Colonic mucosa (tissue), 4 donors: Measurements from ENCODE around the gene GHRH. TPM values are rescaled to one million over a fixed set of nuclear protein-coding genes. Genes with fewer than 3 reads are reported as not detected.

ENCODE experiments used
- DNase-seq: peaks from one replicate; pipeline ENCODE4 v3.0.0-alpha.2; 2020
- H3K27ac ChIP-seq: fragments of 200-600 bp; one replicate; pipeline ENCODE4 v1.8.0; 2021
- H3K27me3 ChIP-seq: fragments of 200-600 bp; one replicate; pipeline ENCODE4 v1.8.0; 2021
- H3K36me3 ChIP-seq: fragments of 200-600 bp; one replicate; pipeline ENCODE4 v1.8.0; 2021
- H3K4me1 ChIP-seq: fragments of 200-600 bp; one replicate; pipeline ENCODE4 v1.8.0; 2021; ENCODE audit warnings: mild to moderate bottlenecking
- H3K4me3 ChIP-seq: fragments of 200-600 bp; one replicate; pipeline ENCODE4 v1.8.0; 2021
- H3K9ac ChIP-seq, 2 donors: one replicate each; pipeline ENCODE4 v1.7.0; 2013; ENCODE audit warnings: control low read depth in 2 of 2, low read depth in 2 of 2, low read length in 2 of 2
- H3K9me3 ChIP-seq: fragments of 200-600 bp; one replicate; pipeline ENCODE4 v1.8.0; 2021
- intact Hi-C: fragments of 100-400 bp; cut with DNase I; formaldehyde crosslinking; loops from one replicate; pipeline ENCODE4 v1.14.1; 2022
- total RNA-seq, 2 donors: library from RNA; stranded (reverse); fragmentation: NEBNext Ultra II Directional in 1 of 2; extraction: Animal tissue kit (Norgen Biotek cat#: 25700) in 1 of 2; gene quantifications; one replicate each; pipeline ENCODE4 v1.2.1, GENCODE V29; 2021
- TF ChIP-seq, protein P1 (sequence below): fragments of 200-600 bp; IDR thresholded peaks from one replicate; pipeline ENCODE4 v1.8.0; 2022; ENCODE audit warnings: antibody characterized with exemption, mild to moderate bottlenecking
- donor health status: healthy.
- donor health status: DM: no; HTN: no; CAD: no.
- donor health status: DM: no; HTN: no; CAD: no.

The GHRH gene
- total RNA-seq, 2 donors from 2014 or later, result not detected

- Histone ChIP-seq H3K4me1 (no peaks in the 10 kb centered on the region), H3K27ac (no peak overlapping the region), H3K9ac (no peak overlapping the region), H3K9me3 (no peaks in the 10 kb centered on the region), H3K4me3 (no peak overlapping the region), H3K27me3 (no peaks in the 10 kb centered on the region), H3K36me3 (no peaks in the 10 kb centered on the region)
- TF ChIP-seq, protein P1, sequence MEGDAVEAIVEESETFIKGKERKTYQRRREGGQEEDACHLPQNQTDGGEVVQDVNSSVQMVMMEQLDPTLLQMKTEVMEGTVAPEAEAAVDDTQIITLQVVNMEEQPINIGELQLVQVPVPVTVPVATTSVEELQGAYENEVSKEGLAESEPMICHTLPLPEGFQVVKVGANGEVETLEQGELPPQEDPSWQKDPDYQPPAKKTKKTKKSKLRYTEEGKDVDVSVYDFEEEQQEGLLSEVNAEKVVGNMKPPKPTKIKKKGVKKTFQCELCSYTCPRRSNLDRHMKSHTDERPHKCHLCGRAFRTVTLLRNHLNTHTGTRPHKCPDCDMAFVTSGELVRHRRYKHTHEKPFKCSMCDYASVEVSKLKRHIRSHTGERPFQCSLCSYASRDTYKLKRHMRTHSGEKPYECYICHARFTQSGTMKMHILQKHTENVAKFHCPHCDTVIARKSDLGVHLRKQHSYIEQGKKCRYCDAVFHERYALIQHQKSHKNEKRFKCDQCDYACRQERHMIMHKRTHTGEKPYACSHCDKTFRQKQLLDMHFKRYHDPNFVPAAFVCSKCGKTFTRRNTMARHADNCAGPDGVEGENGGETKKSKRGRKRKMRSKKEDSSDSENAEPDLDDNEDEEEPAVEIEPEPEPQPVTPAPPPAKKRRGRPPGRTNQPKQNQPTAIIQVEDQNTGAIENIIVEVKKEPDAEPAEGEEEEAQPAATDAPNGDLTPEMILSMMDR, result no peak
- intact Hi-C loops, result no loop called here
- DNase-seq, result no peak
Measured at GRCh38 chr20:37218441-37218840, 43.2 kb downstream of the GHRH start.

DNA sequence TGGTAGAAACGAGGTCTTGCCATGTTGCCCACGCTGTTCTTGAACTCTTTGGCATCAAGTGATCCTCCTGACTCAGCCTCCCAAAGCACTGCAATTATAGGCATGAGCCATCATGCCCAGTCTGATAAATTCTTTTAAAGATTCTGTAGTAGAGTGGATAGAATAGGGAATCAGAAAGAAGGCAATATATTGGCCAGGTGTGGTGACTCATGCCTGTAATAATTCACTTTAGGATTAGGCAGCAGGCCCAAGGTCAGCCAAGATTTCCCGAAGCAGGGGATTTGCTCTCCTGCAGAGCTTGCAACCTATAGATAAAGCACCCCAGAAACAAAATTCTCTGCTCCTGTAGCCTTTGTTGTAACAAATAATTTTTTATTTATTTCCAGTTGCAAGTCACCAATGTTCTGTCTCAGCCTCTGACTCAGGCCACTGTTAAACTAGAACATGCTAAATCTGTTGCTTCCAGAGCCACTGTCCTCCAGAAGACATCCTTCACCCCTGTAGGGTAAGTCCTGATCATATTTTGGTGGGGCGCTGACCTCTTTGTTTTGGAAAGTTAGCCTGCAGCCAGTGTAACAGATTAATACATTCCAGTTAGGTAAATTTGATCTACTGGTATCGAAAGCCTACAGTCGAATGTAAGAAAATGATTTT is 51.8 kb downstream of the GHRH start:
- H3K9ac ChIP-seq, result no peak overlapping the region
- no peak overlapping the region for H3K4me3 ChIP-seq
- intact Hi-C loops, result no loop called here
- no peaks in the 10 kb centered on the region for H3K27me3 ChIP-seq
- TF ChIP-seq, protein P1, result no peak
- no peaks in the 10 kb centered on the region for H3K4me1 ChIP-seq
- peaks cover 17% of the 10 kb centered on the region for H3K36me3 ChIP-seq
- no peak overlapping the region for H3K27ac ChIP-seq
- DNase-seq, result no peak
- no peaks in the 10 kb centered on the region for H3K9me3 ChIP-seq

DNA sequence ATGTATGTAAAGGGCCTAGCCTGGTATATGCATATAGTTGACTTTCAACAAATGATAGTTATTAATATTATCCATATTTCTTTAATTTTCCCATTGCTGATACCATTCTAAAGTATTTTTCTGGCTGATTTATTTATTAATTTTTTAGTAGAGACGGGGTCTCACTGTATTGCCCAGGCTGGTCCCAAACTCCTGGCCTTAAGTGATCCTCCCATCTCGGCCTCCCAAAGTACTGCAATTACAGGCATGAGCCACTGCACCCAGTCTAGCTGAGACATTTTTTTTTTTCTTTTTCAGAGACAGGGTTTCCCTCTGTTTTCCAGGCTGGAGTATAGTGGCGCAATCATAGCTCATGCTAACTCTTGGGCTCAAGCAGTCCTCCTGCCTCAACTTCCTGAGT is 52.4 kb downstream of the GHRH start:
- Histone ChIP-seq H3K27me3 (no peaks in the 10 kb centered on the region), H3K36me3 (peaks cover 23% of the 10 kb centered on the region), H3K4me1 (no peaks in the 10 kb centered on the region), H3K27ac (no peak overlapping the region), H3K9ac (no peak overlapping the region), H3K4me3 (no peak overlapping the region), H3K9me3 (no peaks in the 10 kb centered on the region)
- TF ChIP-seq, protein P1, result no peak
- intact Hi-C loops, result no loop called here
- no peak for DNase-seq

- H3K4me1 ChIP-seq, result no peaks in the 10 kb centered on the region
- no peak overlapping the region for H3K27ac ChIP-seq
- TF ChIP-seq, protein P1, result no peak
- no peak overlapping the region for H3K4me3 ChIP-seq
- intact Hi-C loops, result no loop called here
- no peaks in the 10 kb centered on the region for H3K27me3 ChIP-seq
- no peak for DNase-seq
- peaks cover 29% of the 10 kb centered on the region for H3K36me3 ChIP-seq
- no peaks in the 10 kb centered on the region for H3K9me3 ChIP-seq
- no peak overlapping the region for H3K9ac ChIP-seq
Measured at GRCh38 chr20:37207171-37207570, 54.4 kb downstream of the GHRH start.

DNA sequence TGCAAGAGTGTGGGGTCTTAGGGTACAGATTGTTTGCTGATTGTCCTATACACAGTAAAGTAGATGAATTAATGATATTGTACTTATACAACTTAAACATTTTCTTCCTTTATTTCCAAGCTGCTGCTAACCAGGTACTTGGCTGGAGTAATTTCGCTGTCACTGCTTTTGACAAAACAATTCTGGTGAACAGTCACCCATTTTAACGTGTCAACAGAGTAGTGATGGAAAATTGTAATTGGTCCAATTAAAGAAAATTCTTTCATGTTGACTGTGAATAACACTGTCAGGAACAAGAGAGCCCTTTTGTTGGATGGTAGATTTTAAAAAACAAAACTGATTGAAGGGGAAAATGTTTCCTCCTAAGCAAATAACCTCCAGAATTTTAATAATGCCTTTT is 55.8 kb downstream of the GHRH start:
- H3K36me3 ChIP-seq, result peaks cover 29% of the 10 kb centered on the region
- intact Hi-C loops, result no loop called here
- TF ChIP-seq, protein P1, result no peak
- H3K4me3 ChIP-seq, result no peak overlapping the region
- no peaks in the 10 kb centered on the region for H3K9me3 ChIP-seq
- H3K27ac ChIP-seq, result no peak overlapping the region
- H3K9ac ChIP-seq, result no peak overlapping the region
- DNase-seq, result no peak
- H3K27me3 ChIP-seq, result no peaks in the 10 kb centered on the region
- H3K4me1 ChIP-seq, result no peaks in the 10 kb centered on the region
